GM19193 (cell line): ENCODE data around the gene SLC13A3.

Experiments used
- POLR2A ChIP-seq: IDR thresholded peaks from 4 replicates; pipeline ENCODE4 v1.6.1; 2011; ENCODE audit not compliant: insufficient read depth, insufficient read length; ENCODE audit errors: extremely low read depth

Gene SLC13A3

DNA sequence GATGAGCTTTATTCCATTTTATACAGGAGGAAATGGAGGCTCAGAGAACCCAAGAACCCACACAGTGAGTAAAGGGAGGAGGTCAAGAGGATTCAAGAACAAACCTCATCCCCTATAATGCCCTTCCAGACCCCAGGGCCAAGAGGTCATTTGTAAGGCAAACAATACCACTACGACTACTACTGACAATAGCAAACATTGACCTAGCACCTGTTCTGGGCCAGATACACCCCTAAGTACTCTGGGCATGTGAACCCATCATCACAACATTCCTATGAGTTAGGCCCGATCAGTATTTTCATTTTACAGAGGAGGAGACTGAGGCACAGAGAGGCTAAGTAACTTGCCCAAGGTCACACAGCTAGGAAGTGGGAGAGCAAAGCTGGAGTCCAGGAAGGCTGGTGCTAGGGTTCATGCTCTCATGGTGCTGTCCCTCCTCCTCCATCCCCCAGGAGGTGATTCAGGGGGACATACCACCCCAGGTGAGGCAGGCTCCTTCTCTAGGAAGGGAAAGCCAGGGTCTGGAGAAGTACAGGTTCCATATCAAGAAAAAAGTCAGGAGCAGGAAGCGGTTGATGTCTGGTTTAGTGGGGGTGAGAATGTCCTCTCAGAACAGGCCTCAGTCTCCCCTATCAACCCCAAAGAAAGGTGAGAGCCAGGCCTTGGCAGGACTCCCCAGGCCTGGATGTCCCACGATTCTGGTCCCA lies 13.7 kb downstream of the SLC13A3 start:
- TF ChIP-seq POLR2A: no peak

DNA sequence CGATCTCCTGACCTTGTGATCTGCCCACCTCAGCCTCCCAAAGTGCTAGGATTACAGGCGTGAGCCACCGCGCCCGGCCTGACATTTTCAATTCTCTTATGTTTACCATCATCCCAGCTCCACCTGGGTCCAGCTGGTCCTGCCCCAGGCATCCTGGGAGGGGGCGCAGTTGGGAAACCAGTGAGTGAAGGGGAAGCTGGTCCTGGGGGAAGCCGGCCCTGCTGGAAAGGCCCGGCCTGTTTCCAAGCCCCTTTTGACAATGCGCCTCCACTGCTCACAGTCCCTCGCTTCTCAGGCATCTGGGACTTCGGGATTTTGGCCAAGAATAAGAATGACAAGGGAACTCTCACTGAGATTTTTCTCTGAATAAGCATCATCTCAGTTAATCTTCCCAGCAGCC lies 14.2 kb downstream of the SLC13A3 start:
- no peak for TF ChIP-seq POLR2A

DNA sequence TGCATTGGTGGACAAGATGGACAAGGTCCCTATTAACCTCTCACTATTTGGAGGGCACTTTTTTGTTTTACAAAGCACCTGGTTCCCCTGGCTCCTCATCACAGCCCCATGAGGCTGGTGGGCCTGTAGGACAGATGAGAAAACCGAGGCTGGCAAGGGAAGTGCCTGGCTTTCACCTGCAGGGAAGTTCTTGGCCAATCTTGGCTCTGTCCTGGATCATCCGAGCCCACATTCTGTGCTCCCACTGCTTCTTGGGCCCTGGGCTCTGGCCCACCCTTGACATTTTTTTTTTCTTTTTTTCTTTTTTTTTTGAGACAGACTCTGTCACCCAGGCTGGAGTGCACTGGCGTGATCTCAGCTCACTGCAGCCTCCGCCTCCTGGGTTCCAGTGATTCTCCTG lies 14.7 kb downstream of the SLC13A3 start:
- no peak for TF ChIP-seq POLR2A

DNA sequence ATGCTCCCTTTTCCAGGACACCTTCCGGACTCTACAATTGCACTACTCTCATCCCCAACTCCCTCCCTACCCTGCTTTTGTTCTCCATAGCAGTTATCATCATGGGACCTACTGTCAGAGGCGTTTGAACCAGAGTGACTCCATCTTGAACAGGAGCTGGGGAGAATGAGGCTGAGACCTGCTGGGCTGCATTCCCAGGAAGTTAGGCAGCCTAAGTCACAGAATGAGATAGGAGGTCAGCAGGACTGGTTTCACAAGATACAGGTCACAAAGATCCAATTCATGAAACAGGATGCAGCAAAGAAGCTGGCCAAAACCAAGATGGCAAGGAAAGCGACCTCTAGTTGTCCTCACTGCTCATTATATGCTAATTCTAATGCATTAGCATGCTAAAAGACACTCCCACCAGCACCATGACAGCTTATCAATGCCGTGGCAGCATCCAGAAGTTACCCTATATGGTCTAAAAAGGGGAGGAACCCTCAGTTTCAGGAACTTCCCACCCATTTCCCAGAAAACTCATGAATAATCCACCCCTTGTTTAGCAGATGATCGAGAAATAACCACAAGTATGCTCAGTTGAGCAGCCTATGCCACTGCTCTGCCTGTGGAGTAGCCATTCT lies 15.6 kb downstream of the SLC13A3 start:
- TF ChIP-seq POLR2A: no peak

DNA sequence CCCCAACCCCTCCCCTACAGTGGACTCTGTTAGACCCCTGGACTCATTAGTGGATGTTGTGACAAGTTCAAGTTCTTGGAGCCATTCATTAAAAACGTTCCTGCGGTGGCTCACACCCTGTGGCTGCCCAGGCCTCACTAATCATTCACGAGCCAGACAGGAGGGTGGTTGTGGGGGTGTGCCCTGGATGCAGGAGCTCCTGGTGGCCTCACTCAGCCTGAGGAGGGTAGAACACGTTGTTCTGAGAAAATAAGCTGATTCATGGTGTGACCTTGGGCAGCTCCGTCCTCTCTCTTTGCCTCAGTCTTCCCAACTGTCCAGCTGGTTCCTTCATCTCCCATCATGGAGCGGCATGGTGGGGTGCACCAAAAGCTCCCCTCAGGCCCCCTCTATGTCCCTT lies 16.7 kb downstream of the SLC13A3 start:
- TF ChIP-seq POLR2A: no peak

DNA sequence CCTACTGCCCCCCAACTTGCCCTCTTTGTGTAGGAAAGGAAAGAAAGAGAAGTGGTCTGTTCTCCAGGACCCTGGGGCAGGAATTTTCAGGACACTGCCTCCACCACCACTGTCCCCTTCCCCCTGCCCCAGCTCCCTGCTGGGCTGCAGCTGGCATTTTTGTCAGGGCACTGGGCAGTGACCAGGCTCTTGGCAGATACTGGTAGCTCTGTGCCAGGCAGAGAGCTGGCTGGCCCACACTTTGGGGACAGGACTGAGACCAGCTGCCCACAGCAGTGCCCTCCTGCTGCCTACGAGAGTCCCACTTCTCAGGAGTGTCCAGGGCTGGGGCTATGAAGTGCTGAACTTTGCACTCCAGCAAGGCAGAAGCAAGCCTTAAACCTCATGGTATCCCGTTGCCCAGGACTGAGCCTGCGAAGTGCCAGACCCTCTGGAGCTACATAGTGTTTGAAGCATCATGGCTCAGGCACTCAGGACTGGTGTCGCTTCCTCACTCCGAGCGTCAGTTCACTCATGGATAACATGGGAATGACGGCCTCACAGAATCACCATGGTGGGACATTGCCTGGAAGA lies 19.3 kb downstream of the SLC13A3 start:
- no peak for TF ChIP-seq POLR2A

DNA sequence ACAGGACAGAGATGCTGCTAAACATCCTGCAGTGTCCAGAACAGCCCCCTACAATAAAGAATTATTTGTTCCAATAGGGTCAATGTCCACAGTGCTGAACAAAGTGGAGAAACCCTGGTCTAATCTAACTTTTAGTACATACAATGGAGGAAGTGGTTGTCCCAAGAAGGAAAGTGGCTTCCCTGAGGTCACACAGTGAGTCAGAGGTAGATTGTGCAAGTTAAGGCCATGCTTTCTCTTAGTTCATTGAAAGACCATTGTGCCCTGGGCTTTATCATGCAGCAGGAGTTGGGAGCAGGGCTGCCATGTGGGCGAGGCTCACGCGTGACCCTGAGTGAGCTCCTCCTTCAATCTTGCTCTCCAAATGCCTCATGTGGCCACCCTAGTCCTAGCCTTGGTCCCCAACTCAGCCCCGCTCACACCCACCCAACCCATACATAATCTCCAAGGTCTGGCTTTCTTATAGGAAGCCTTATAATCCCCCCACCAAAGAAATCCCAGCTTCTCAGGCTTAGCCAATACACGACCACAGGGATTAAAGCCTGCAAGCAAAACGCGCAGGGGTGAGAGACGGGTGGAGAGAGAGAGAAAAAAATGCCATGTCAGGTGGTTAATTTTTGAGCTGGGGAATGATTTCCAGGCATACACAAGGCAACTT lies 19.9 kb downstream of the SLC13A3 start:
- no peak for TF ChIP-seq POLR2A

DNA sequence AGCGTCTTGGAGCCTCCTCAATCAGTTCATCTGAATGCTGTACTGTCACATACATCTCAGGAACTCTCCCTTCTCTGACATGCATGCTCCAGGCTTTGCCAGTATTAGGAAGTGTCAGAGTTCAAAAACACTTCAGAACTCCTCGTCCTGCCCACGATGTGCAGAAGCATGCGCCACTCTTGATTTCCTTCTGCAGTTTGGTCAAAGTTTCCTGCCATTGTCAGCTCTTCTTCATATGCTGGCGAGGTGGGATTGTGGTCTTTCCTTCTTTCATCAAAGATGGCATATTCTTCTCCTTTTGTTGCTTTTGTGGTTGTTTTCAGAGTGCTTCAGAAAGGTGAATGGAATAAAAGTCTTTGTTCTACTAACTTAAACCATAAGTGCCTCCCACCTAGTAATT lies 21.0 kb downstream of the SLC13A3 start:
- TF ChIP-seq POLR2A: no peak

DNA sequence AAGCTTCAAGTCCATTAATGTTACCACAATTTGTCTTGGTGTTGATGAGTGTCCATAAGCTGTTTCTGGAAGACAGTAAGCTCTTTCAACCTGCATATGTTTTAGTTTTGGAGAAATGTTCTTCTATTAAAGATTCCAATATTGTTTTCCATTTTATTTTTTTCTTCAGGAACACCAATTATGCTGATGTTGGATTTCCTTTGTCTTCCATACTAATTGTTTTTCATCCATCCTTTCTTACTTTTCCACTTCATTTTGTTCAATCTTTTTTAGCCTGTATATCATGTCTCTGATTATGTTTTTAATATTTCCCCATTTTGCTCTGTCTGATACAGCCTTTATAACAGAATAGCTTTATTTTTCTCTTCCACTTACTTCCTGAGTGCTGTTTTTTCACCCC lies 21.9 kb downstream of the SLC13A3 start:
- no peak for TF ChIP-seq POLR2A

DNA sequence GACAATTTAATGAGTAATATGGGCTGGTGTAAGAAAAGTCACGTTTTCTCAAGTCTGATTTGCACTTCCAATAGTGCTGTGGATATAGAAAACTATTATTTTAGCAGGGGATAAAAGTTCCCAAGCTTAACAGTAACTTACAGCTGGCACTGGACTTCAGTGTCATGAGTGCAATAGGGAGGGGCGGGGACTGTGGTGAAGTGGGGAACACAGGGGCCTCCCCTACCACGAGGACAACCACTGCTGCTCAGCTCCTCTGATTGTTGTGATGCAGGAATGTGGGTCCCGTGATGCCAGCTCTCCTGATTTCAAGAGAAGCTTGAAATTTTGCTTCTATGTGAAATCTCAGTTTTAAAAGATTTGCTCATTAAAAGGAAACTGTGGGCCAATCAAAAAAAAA lies 24.0 kb downstream of the SLC13A3 start:
- no peak for TF ChIP-seq POLR2A

DNA sequence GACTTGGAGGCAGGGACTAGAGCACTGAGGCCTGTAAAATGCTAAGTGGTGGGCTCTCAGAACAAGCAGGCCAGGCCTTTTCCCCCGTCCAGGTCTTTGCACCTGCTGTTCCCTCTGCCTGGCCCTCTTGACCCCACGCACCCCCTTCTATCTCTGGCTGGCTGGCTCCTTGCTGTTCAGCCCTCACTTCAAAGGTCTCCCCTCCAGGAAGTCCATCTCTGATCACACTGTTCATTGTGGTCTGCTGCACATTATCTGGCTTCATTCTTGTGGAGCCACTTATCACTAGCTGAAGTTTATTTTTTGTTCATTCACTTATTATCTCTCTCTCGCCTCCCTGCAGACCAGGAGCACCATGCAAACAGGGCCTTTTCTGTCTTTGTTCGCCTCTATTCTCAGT lies 24.5 kb downstream of the SLC13A3 start:
- no peak for TF ChIP-seq POLR2A

DNA sequence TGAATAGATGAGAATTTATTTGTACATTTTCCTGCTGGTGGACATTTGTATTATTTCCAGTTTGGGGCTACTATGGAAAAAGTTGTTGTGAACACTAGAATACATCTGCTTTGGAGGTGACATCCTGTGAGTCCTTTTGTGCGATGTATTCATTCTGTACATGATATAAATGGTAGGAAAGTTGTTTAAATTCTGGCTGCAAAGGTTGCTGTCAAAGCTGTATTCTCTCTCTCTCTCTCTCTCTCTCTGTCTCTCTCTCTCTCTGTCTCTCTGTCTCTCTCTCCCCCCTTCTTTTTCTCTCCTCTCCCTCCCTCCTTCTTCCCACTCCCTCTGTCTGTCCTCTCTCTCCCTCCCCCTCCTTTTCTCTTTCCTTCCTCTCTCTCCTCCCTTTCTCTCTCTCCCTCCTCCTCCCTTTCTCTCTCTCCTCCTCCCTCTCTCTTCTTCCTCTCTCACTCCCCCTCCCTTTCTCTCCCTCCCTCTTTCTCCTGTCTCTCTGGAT lies 25.3 kb downstream of the SLC13A3 start:
- TF ChIP-seq POLR2A: no peak

DNA sequence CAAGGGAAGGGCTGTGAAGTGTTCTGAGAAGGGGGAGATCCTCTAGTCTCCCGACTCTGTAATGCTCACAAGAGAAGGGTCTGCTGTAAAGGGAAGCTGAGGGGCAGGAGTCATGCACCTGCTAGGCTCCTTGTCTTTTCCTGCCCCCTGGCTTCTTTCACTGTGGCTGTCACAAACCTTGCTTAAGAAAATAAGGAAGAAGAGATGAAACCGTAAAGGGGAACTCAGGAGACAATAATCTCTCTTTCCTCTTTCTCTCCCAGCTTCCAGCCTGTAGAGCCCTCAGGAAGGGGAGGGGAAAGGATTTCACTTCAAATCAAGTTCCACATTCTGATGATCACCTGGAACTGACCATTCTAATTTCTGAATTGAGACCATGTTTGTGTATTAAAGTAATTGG lies 26.3 kb downstream of the SLC13A3 start:
- no peak for TF ChIP-seq POLR2A

DNA sequence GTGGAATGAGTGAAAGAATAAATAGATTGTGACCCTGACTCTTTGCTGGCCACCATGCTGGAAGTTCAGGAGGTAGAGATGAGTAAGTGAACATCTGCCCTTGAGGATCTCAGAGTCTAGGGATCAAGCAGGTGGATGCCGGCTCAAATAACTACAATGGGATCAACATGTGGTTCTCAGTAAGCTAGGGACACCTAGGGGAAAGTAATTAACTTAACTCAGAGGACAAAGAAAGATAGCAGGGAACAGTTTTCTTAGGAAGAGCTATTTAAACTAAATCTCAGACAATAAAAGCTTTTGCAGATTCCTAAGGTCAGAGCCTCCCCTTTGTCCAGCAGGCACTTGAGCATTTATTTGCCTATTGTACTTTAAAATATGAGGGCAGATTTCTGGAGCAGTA lies 29.1 kb downstream of the SLC13A3 start:
- no peak for TF ChIP-seq POLR2A

DNA sequence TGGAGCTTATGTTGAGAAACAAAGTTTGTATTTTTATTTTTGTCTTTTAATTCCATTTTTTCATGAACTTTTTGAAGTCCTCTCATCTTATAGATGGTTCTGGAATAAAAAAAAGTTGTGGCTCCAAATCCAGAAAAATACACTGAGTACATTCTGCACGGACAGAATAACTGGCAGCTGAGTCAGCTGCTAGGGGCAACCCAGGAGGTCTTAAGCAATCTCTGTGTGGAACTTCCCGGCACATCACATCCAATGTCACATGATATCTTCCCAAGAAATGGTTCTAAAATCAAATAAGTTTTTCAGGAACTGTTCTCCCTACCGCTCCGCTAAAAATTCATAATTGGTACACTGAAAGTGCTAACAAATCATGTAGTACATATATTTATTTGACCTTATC lies 29.8 kb downstream of the SLC13A3 start:
- no peak for TF ChIP-seq POLR2A

DNA sequence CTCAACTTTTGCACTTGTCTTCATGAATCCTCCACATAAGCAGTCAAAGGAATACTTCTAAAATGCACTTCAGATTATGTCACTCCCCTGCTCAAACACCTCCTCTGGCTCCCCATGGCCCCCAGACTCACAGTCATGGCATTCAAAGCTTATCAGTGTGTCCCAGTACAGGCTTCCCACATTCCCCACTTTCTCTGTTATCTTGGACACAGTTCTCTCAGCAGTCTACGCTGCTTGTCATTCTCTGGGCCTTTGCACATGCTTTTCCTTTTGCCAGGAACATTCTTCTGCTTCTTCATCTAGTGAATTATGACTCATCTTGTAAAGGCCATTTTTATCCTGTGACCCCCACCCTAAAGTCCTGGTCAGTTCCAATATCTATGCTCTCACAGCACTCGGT lies 31.8 kb downstream of the SLC13A3 start:
- TF ChIP-seq POLR2A: no peak

DNA sequence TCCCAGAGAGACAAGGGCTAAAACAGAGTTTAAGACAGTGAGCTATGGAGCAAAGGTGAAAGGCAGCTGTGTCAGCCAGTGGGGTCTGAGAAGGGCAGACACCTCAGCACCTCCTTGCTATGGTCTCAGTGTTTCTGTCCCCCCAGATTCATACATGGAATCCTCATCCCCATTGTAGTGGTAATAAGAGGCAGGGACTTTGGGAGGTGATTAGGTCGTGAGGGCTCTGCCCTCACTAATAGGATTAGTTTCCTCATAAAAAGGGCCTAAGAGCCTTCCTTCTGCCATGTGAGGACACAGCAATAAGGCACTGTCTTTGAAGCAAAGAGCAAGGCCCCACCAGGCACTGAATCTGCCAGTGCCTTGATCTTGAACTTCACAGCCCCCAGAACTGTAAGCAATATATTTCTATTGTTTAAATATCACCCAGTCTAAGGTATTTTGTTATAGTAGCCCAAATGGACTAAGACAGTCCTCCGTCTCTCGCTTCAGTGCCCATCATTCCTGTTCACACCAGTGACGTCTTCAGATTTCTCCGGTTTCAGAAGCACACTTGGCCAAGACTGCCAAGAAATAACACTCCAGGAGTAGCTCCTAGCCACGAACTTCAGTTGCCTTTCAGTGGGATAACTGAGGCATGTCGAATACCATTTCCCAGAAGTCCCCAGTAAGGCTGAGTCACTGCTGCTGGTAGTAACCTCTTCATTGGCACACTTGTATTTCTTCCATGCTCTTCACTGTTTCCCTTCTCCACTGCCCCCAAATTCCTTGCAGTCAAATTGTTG lies 32.8 kb downstream of the SLC13A3 start:
- TF ChIP-seq POLR2A: no peak
